GM23248 (cell line): ENCODE results near the gene STAG1.

ENCODE experiments used
- EZH2 ChIP-seq: fragments of 200-600 bp; sonication (generic); IDR thresholded peaks from 2 replicates; pipeline ENCODE4 v1.6.1; 2018; ENCODE audit warnings: antibody characterized with exemption, mild to moderate bottlenecking; ENCODE audit not compliant: insufficient read depth, poor library complexity, severe bottlenecking
- EZH2phosphoT487 ChIP-seq: fragments of 200-600 bp; sonication (generic); IDR thresholded peaks from 2 replicates; pipeline ENCODE4 v1.6.1; 2018; ENCODE audit warnings: antibody characterized with exemption, moderate library complexity, mild to moderate bottlenecking, low read depth; ENCODE audit not compliant: insufficient read depth

- no peak for TF ChIP-seq EZH2phosphoT487
- no peak for TF ChIP-seq EZH2
These were observed 94.7 kb downstream of the STAG1 start for GRCh38 chr3:136657526-136657925.
